Effector CD8-positive, alpha-beta T cell (primary cell): Measurements from ENCODE around the gene KDM3A.
"Not testable (repeated sequence)": the region's sequence is repeated elsewhere in the genome, so short reads cannot be mapped to it uniquely, and the experiment has no call there.

Experiments
- DNase-seq: peaks from one replicate; lab custom pipeline; 2025; lab: John Stamatoyannopoulos, UW

KDM3A gene

GRCh38 chr2:86476092-86476491, 34.9 kb downstream of the KDM3A start:
- no peak for DNase-seq

DNA sequence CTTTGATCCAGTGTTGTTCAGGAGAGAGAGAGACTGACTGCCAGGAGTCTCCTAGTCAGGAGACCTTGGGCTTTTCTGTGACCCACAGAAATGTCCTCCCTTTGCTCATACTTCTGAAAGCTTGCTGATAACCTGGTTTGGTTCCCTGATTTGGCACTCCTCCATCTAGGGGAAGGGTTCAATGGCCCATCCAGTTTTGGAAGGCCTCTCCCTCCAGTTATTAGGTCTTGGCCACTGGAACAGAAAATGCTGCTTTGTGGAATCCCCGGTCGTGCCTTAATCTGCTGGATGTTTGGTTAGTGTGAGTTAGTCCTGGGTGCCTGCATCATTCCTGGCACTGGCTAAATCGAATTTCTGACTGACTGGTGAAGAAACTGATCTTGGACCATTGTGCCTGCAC, 35.7 kb downstream of the KDM3A start:
- DNase-seq = no peak

GRCh38 chr2:86477349-86477748, 36.2 kb downstream of the KDM3A start:
- no peak for DNase-seq

GRCh38 chr2:86480105-86480504, 38.9 kb downstream of the KDM3A start:
- no peak for DNase-seq

GRCh38 chr2:86482034-86482433, 40.9 kb downstream of the KDM3A start:
- no peak for DNase-seq

GRCh38 chr2:86484385-86484784, 43.2 kb downstream of the KDM3A start:
- DNase-seq = no peak

DNA sequence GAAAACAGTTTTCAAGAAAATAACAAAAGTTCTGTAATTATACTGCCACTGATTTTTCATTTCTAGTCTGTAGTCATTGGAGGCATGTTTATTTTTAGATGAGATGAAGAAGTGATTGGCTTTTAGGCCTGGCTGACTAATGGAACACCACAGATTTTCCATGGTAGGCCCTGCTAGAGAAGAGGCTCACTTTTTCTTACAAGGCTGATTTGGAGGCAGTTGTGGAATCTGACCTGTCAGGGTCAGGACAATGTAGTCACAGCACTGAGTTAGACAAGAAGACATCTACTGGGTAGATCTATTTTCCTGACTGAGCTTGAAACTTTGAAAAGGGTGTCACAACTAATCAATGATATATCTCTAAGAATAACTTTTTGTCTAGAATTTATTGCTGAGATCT, 43.9 kb downstream of the KDM3A start:
- DNase-seq = no peak

GRCh38 chr2:86485802-86486201, 44.6 kb downstream of the KDM3A start:
- no peak for DNase-seq

DNA sequence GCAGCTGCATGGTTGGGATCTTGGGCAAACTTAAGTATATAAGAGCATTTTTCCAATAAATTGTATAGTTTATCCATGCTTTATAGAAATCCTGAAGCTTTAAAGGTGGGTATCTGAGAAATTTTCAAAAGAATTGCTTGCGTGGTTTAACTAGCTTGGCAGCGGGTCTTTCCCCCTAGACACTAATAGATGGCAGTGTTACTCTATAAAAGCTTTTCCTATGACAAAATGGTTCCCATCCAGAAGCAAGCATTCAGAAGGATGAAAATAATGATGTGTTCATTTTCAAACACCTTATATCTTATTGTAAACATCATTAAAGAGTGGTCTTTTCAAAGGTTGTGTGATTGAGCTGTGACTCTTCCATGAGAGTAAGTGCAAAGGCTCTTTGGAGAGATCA, 45.9 kb downstream of the KDM3A start:
- no peak for DNase-seq

DNA sequence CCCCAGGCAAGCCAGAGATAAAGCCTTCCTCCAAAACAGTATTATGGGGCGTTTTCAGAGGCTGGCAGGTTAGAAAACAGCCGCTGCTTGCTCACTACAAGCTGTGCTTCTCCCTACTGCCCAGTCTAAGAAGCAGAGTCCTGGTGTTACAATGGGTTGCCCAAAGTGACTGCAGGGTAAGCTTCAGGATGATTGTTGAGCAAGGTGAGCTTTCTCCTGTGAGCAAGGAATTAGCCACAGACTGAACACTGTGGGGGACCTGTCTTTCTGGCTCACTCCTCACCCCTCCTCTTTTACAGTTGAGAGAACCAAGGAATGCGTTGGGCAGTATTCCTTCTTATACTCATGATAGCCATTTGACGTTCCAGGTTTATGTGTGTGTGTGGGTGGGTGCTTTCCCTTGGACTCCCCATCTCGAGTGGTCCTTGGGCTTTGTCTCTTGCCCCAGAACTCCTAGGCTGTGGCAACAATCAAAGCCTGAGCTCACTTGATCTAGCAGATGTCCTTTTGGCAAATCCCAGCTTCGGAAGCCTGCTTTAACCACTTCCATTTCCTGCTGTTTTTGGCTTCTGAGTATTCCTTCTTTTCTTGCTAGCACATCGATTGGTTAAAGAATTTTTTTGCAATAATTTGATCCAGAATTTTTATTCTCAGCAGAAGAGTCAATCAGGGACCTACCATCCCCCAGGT, 47.5 kb downstream of the KDM3A start:
- DNase-seq = no peak

DNA sequence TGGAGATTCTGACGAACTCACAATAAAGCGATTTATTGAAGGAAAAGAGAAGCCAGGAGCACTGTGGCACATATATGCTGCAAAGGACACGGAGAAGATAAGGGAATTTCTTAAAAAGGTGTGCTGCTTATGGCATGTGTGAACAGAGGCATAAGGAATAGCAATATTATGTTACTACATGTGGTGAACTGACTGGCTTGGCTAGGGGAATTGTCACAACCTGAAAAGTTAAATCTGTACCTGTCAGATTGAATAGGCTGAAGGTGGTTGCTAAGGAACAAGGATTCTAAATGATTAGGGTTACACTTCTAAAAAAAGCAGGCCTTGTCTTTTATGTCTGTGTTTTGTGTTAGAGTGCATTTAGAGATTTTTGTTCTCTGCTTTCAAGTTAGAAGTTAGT, 48.4 kb downstream of the KDM3A start:
- DNase-seq = no peak

GRCh38 chr2:86490245-86490644, 49.1 kb downstream of the KDM3A start:
- no peak for DNase-seq

DNA sequence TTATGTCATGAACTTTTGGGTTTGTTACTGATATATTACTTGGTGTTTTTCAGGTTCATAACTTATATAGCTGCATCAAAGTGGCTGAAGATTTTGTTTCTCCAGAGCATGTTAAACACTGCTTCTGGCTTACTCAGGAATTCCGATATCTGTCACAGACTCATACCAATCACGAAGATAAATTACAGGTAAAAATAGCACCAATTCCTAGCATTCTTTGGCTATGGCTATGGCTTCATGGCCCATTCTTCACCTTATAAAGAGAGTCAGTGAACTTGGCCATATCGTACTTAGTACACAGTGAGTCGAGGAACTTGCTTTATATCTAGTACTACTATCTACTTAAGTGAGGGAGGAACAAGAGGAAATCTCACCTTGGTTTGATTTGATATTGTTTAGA, 49.9 kb downstream of the KDM3A start:
- DNase-seq = no peak

DNA sequence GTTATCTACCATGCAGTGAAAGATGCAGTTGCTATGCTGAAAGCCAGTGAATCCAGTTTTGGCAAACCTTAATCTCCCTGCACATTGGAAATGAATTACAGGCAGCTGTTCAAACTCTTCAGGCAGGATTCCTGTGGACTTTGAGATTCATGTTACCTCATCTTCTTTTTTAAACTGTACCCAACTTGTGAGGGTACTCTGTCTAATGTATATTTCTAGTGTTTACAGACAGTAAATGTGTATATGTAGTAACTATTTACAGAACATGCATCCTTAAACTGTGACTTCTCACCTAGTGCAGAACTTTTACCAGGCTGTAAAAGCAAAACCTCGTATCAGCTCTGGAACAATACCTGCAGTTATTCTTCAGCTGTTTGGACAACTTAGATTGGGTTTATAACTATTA, 50.9 kb downstream of the KDM3A start:
- DNase-seq = no peak

DNA sequence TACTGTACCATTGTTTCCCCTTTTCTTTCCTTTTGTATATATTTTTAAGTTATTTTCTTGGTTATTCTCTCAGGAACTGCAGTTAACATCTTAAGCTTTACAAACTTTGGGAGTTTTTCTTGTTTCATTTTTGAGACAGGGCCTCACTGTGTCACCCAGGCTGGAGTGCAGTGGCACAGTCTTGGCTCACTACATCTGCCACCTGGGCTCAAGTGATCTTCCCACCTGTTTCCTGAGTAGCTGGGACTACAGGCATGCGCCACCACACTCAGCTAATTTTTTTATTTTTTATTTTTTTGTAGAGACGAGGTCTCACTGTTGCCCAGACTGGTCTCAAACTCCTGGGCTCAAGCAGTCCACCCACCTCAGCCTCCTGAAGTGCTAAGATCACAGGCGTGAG, 55.2 kb downstream of the KDM3A start:
- not testable (repeated sequence) for DNase-seq

- no peak for DNase-seq
Observed at GRCh38 chr2:86498468-86499260, 57.5 kb downstream of the KDM3A start.

DNA sequence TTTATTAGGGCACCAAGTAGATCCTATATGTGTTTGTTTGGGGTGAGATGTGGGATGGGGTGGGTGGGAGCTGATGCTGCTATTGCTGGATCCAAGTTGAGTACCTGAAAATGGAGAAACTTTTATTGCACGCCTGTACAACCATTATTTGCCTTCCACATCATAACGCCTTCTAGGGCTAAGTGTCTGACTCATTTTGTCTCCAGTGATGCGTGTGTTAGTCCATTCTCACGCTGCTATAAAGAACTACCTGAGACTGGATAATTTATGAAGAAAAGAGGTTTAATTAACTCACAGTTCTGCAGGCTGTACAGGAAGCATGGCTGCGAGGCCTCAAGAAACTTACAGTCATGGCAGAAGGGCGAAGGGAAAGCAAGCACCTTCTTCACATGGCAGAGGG, 58.2 kb downstream of the KDM3A start:
- DNase-seq = no peak

DNA sequence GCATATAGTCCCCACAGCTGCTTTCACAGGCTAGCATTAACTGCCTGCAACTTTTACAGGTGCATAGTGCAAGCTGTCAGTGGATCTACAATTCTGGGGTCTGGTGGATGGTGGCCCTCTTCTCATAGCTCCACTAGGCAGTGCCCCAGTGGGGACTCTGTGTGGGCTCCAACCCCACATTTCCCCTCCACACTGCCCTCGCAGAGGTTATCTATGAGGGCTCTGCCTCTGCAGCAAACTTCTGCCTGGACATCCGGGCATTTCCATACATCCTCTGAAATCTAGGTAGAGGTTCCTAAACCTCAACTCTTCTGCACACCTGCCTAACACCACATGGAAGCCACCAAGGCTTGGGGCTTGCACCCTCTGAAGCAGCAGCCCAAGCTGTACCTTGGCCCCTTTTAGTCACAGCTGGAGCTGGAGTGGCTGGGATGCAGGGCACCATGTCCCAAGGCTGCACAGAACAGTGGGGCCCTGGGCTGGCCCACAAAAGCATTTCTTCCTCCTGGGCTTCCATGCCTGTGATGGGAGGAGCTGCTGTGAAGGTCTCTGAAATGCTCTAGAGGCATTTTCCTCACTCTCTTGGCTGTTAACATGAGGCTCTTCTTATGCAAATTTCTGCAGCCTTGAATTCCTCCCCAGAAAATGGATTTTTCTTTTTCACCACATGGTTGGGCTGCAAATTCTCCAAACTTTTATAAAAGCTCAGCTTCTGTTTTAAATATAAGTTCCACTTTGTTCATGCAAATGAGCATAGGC, 59.3 kb downstream of the KDM3A start:
- DNase-seq = no peak

- no peak for DNase-seq
Observed at GRCh38 chr2:86507600-86507999, 66.4 kb downstream of the KDM3A start.

DNA sequence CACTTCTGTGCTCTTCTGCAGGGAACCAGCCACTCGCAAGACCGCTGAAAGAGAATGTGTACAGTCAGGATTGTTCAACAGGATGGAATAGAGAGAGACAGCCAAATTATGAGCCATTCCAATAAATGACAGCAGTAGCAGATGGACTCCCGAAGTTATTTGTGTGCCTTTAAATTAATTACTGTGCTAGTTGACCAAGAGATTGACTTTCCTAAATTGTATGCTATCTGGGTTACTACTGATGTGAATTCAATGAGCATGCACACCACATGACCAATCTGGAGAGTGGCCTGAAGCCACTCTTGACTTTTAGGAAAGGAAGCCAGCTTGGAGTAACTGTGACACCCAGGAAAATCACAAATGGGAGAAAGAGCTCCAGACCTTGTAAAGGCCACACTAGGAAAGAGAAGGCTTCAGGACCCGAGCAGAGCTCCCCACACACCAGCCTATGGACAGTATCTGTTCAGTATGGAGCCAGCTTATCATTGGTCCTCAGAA, 69.3 kb downstream of the KDM3A start:
- DNase-seq = no peak

DNA sequence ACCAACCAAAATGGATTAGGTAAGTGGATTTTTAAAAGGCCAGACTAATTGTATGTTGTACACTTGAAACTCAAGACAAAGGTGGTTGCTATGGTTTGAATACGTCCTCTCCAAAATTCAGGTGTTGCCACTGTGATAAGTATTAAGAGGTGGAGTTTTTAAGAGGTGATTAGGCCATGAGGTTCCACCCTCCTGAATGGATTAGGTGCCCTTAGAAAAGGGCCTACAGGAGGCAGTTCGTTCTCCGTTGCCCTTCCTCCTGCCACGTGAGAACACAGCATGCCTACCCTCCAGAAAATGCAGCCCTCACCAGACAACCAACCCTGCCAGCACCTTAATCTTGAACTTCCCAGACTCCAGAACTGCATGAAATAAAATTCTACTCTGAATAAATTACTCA, 70.9 kb downstream of the KDM3A start:
- no peak for DNase-seq

DNA sequence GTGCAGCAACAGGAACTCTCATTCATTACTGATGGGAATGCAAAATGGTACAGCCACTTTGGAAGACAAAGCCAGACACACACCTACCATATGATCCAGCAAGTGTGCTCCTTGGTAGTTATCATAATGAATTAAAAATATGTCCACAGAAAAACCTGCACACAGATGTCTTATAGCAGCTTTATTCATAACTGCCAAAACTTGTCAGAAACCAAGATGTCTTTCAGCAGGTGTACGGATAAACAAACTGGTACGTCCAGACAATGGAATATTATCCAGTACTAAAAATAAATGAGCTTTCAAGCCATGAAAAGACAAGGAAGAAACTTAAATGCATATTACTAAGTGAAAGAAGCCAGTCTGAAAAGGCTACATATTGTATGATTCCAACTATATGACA, 71.7 kb downstream of the KDM3A start:
- DNase-seq = no peak
